BLaER1 treated with 17β-estradiol and CSF1 and Interleukin-3, amounts not matched to agents 10 nM and 100 nM (cell line): Measurements from ENCODE around the gene KIAA1549.

Experiments
- H3K27ac ChIP-seq, 11 experiments: shearing (Covaris generic); formaldehyde crosslinking; 2 replicates each; pipeline ENCODE4 v1.8.1; 2022
- H3K27me3 ChIP-seq, 11 experiments: shearing (Covaris generic); formaldehyde crosslinking; 2 replicates each; pipeline ENCODE4 v1.8.1; 2022
- H3K36me3 ChIP-seq, 11 experiments: shearing (Covaris generic); formaldehyde crosslinking; 2 replicates each; pipeline ENCODE4 v1.8.1; 2022
- H3K4me1 ChIP-seq, 10 experiments: shearing (Covaris generic); formaldehyde crosslinking; 2 replicates each; pipeline ENCODE4 v1.8.1; 2022
- H3K4me2 ChIP-seq, 11 experiments: shearing (Covaris generic); formaldehyde crosslinking; 2 replicates each; pipeline ENCODE4 v1.8.1; 2022
- H3K4me3 ChIP-seq, 10 experiments: shearing (Covaris generic); formaldehyde crosslinking; 2 replicates each; pipeline ENCODE4 v1.8.1; 2022
- H3K9ac ChIP-seq, 11 experiments: shearing (Covaris generic); formaldehyde crosslinking; 2 replicates each; pipeline ENCODE4 v1.8.1; 2022
- H3K9me3 ChIP-seq, 11 experiments: shearing (Covaris generic); formaldehyde crosslinking; replicated peaks in 1 of 11; 2 replicates each; pipeline ENCODE4 v1.8.1; 2022
- H4K20me1 ChIP-seq, 11 experiments: shearing (Covaris generic); formaldehyde crosslinking; 2 replicates each; pipeline ENCODE4 v1.8.1; 2022
- Cebpa-rat ChIP-seq, 11 experiments: shearing (Covaris generic); IDR thresholded peaks; 2 replicates each; pipeline ENCODE4 v1.8.1; 2022

The KIAA1549 gene

GRCh38 chr7:138964624-138965436, 16.4 kb downstream of the KIAA1549 start:
- Histone ChIP-seq H3K4me3 (no peak overlapping the region), H3K9me3 (peaks cover 0 to 30% (median 12%) of the 10 kb centered on the region in 11 experiments; a peak in 10 of 22 replicates)

GRCh38 chr7:138963675-138964074, 17.5 kb downstream of the KIAA1549 start:
- no peaks in the 10 kb centered on the region for H3K27me3 ChIP-seq
- H3K4me2 ChIP-seq = peak overlapping the region; percentile 4 to 87 (median 44); a peak in 21 of 22 replicates
- H3K9ac ChIP-seq = no peak overlapping the region; a peak in 1 of 22 replicates
- peaks cover 0 to 10% (median 0%) of the 10 kb centered on the region in 11 experiments; a peak in 3 of 22 replicates for H3K36me3 ChIP-seq
- peak overlapping the region in 2 of 11 experiments; percentile 5 to 66; a peak in 2 of 22 replicates for H3K27ac ChIP-seq
- H4K20me1 ChIP-seq = peaks cover 0 to 8% (median 0%) of the 10 kb centered on the region in 11 experiments; a peak in 5 of 22 replicates
- peaks cover 0 to 33% (median 12%) of the 10 kb centered on the region in 11 experiments; a peak in 11 of 22 replicates for H3K9me3 ChIP-seq
- H3K4me1 ChIP-seq = peaks cover 11 to 27% (median 17%) of the 10 kb centered on the region in 10 experiments
- no peak for TF ChIP-seq Cebpa-rat (IDR thresholded peaks at IDR 0.05)
- no peak overlapping the region for H3K4me3 ChIP-seq

More at GRCh38 chr7:138964624-138965436, 16.4 kb downstream of the KIAA1549 start:
- Histone ChIP-seq H3K9ac (no peak overlapping the region), H3K27me3 (no peaks in the 10 kb centered on the region), H3K27ac (no peak overlapping the region), H3K4me2 (peak overlapping the region in 3 of 11 experiments; percentile 45 to 87 (median 68); a peak in 3 of 22 replicates), H4K20me1 (peaks cover 0 to 8% (median 0%) of the 10 kb centered on the region in 11 experiments; a peak in 5 of 22 replicates), H3K4me1 (peaks cover 12 to 27% (median 19%) of the 10 kb centered on the region in 10 experiments), H3K36me3 (peaks cover 0 to 10% (median 0%) of the 10 kb centered on the region in 11 experiments; a peak in 3 of 22 replicates)
- no peak for TF ChIP-seq Cebpa-rat (IDR thresholded peaks at IDR 0.05)

GRCh38 chr7:138962561-138963270, 18.5 kb downstream of the KIAA1549 start:
- Histone ChIP-seq H3K9ac (no peak overlapping the region), H3K27ac (peak overlapping the region in 1 of 11 experiments; percentile 66; a peak in 2 of 22 replicates), H3K9me3 (peaks cover 0 to 41% (median 19%) of the 10 kb centered on the region in 11 experiments; a peak in 19 of 22 replicates), H3K27me3 (no peaks in the 10 kb centered on the region), H4K20me1 (peaks cover 0 to 6% (median 0%) of the 10 kb centered on the region in 11 experiments; a peak in 5 of 22 replicates), H3K4me1 (peaks cover 11 to 27% (median 17%) of the 10 kb centered on the region in 10 experiments), H3K4me3 (no peak overlapping the region), H3K36me3 (peaks cover 0 to 13% (median 0%) of the 10 kb centered on the region in 11 experiments; a peak in 3 of 22 replicates), H3K4me2 (peak overlapping the region in 6 of 11 experiments; percentile 34 to 87 (median 60); a peak in 10 of 22 replicates)
- TF ChIP-seq Cebpa-rat (IDR thresholded peaks at IDR 0.05) = no peak

GRCh38 chr7:138961159-138961558, 20.0 kb downstream of the KIAA1549 start:
- Histone ChIP-seq H3K36me3 (peaks cover 0 to 16% (median 6%) of the 10 kb centered on the region in 11 experiments; a peak in 7 of 22 replicates), H3K9ac (no peak overlapping the region), H3K9me3 (peaks cover 10 to 40% (median 25%) of the 10 kb centered on the region in 11 experiments), H4K20me1 (peaks cover 0 to 4% (median 0%) of the 10 kb centered on the region in 11 experiments; a peak in 4 of 22 replicates), H3K27me3 (no peaks in the 10 kb centered on the region), H3K4me1 (peaks cover 11 to 28% (median 17%) of the 10 kb centered on the region in 10 experiments), H3K4me3 (no peak overlapping the region), H3K4me2 (no peak overlapping the region), H3K27ac (no peak overlapping the region)
- no peak for TF ChIP-seq Cebpa-rat (IDR thresholded peaks at IDR 0.05)

- no peak for TF ChIP-seq Cebpa-rat (IDR thresholded peaks at IDR 0.05)
- H3K27me3 ChIP-seq = no peaks in the 10 kb centered on the region
- H3K9ac ChIP-seq = no peak overlapping the region
- H3K4me2 ChIP-seq = no peak overlapping the region
- H3K4me3 ChIP-seq = no peak overlapping the region
- no peak overlapping the region for H3K27ac ChIP-seq
- peaks cover 7 to 31% (median 18%) of the 10 kb centered on the region in 10 experiments for H3K4me1 ChIP-seq
- peaks cover 13 to 33% (median 26%) of the 10 kb centered on the region in 11 experiments for H3K9me3 ChIP-seq
- peaks cover 0 to 15% (median 6%) of the 10 kb centered on the region in 11 experiments; a peak in 7 of 22 replicates for H3K36me3 ChIP-seq
- H4K20me1 ChIP-seq = peaks cover 0 to 13% (median 0%) of the 10 kb centered on the region in 11 experiments; a peak in 4 of 22 replicates
Observed at GRCh38 chr7:138958391-138958956, 22.7 kb downstream of the KIAA1549 start.

GRCh38 chr7:138957753-138958390, 23.3 kb downstream of the KIAA1549 start:
- Histone ChIP-seq H3K9ac (no peak overlapping the region), H3K4me3 (no peak overlapping the region), H4K20me1 (peaks cover 0 to 13% (median 0%) of the 10 kb centered on the region in 11 experiments; a peak in 4 of 22 replicates), H3K27ac (no peak overlapping the region), H3K4me2 (no peak overlapping the region), H3K36me3 (peaks cover 0 to 15% (median 6%) of the 10 kb centered on the region in 11 experiments; a peak in 7 of 22 replicates), H3K27me3 (no peaks in the 10 kb centered on the region), H3K4me1 (peaks cover 1 to 25% (median 12%) of the 10 kb centered on the region in 10 experiments; a peak in 15 of 20 replicates), H3K9me3 (peaks cover 13 to 33% (median 26%) of the 10 kb centered on the region in 11 experiments)
- no peak for TF ChIP-seq Cebpa-rat (IDR thresholded peaks at IDR 0.05)

GRCh38 chr7:138957217-138957616, 24.0 kb downstream of the KIAA1549 start:
- Histone ChIP-seq H3K4me1 (peaks cover 0 to 19% (median 9%) of the 10 kb centered on the region in 10 experiments; a peak in 12 of 20 replicates), H3K27ac (no peak overlapping the region), H3K36me3 (peaks cover 0 to 15% (median 6%) of the 10 kb centered on the region in 11 experiments; a peak in 7 of 22 replicates), H3K4me3 (no peak overlapping the region), H3K9ac (no peak overlapping the region), H3K9me3 (peaks cover 13 to 33% (median 26%) of the 10 kb centered on the region in 11 experiments), H3K4me2 (0 out of 22 replicates have a peak overlapping the region, but pooled peaks of 2 of the 11 experiments have one; percentile 11 to 16), H3K27me3 (no peaks in the 10 kb centered on the region), H4K20me1 (peaks cover 0 to 13% (median 0%) of the 10 kb centered on the region in 11 experiments; a peak in 4 of 22 replicates)
- no peak for TF ChIP-seq Cebpa-rat (IDR thresholded peaks at IDR 0.05)
